Neural cell (in vitro differentiated cells): ENCODE data around the gene PAPPA2. TPM values are rescaled to one million over a fixed set of nuclear protein-coding genes. Genes with fewer than 3 reads are reported as not detected.

Source experiments
- H2AFZ ChIP-seq: fragments of 200-600, 300-800 bp; sonication (generic), shearing (Covaris generic); 2 replicates; pipeline ENCODE4 v1.6.0; 2014; ENCODE audit warnings: low read depth, mild to moderate bottlenecking, antibody characterized with exemption, low read length, moderate library complexity
- H3F3A ChIP-seq: fragments of 200-600 bp; shearing (Covaris generic); 2 replicates; pipeline ENCODE4 v1.6.1; 2016; ENCODE audit warnings: mild to moderate bottlenecking, moderate library complexity, mixed read lengths, antibody characterized with exemption, low read length; ENCODE audit not compliant: insufficient read depth, poor library complexity, severe bottlenecking
- H3K27ac ChIP-seq: fragments of 200-600, 300-800 bp; sonication (generic), shearing (Covaris generic); 2 replicates; pipeline ENCODE4 v1.5.1; 2014; ENCODE audit warnings: mild to moderate bottlenecking, low read length, moderate library complexity
- H3K27me3 ChIP-seq: fragments of 300-800, 200-600 bp; sonication (generic), shearing (Covaris generic); 2 replicates; pipeline ENCODE4 v1.6.0; 2014; ENCODE audit warnings: mild to moderate bottlenecking, low read depth, low read length, moderate library complexity; ENCODE audit not compliant: insufficient read depth
- H3K36me3 ChIP-seq: fragments of 300-800, 200-600 bp; sonication (generic), shearing (Covaris generic); 2 replicates; pipeline ENCODE4 v1.5.1; 2014; ENCODE audit warnings: mild to moderate bottlenecking, antibody characterized with exemption, low read length, moderate library complexity; ENCODE audit not compliant: insufficient read depth
- H3K4me2 ChIP-seq: fragments of 300-800, 200-600 bp; sonication (generic), shearing (Covaris generic); 2 replicates; pipeline ENCODE4 v1.6.0; 2014; ENCODE audit warnings: mild to moderate bottlenecking, low read length
- H3K4me3 ChIP-seq: fragments of 300-800, 200-600 bp; sonication (generic), shearing (Covaris generic); 2 replicates; pipeline ENCODE4 v1.5.1; 2014; ENCODE audit warnings: mild to moderate bottlenecking, low read length, moderate library complexity
- H3K79me2 ChIP-seq: fragments of 200-600 bp; shearing (Covaris generic); replicated peaks from 2 replicates; pipeline ENCODE4 v1.6.0; 2014; ENCODE audit warnings: mild to moderate bottlenecking, low read length, moderate library complexity; ENCODE audit not compliant: insufficient read depth
- H3K9ac ChIP-seq: fragments of 300-800, 200-600 bp; sonication (generic), shearing (Covaris generic); 2 replicates; pipeline ENCODE4 v1.6.1; 2016; ENCODE audit warnings: mild to moderate bottlenecking, low read length, mixed read lengths
- H3K9me2 ChIP-seq: fragments of 200-600 bp; shearing (Covaris generic); 2 replicates; pipeline ENCODE4 v1.6.1; 2016; ENCODE audit warnings: mild to moderate bottlenecking, low read length, mixed read lengths; ENCODE audit not compliant: insufficient read depth
- H3K9me3 ChIP-seq: fragments of 200-600, 300-800 bp; sonication (generic), shearing (Covaris generic); 2 replicates; pipeline ENCODE4 v1.6.1; 2016; ENCODE audit warnings: mild to moderate bottlenecking, mixed run types, low read length, moderate library complexity, mixed read lengths
- H4K20me1 ChIP-seq: fragments of 200-600 bp; shearing (Covaris generic); 2 replicates; pipeline ENCODE4 v1.6.1; 2016; ENCODE audit warnings: mild to moderate bottlenecking, mixed run types; ENCODE audit not compliant: insufficient read depth
- EP300 ChIP-seq: fragments of 450-650 bp; conservative IDR thresholded peaks from 2 replicates; pipeline ENCODE4 v1.6.1; 2014; ENCODE audit warnings: antibody characterized with exemption, mild to moderate bottlenecking, moderate library complexity; ENCODE audit not compliant: poor library complexity, severe bottlenecking
- EZH2 ChIP-seq: fragments of 200-600, 300-800 bp; shearing (Covaris generic), sonication (generic); IDR thresholded peaks from 2 replicates; pipeline ENCODE4 v1.6.1; 2014; ENCODE audit warnings: antibody characterized with exemption, low read length, borderline replicate concordance, mild to moderate bottlenecking; ENCODE audit not compliant: insufficient read depth, poor library complexity, severe bottlenecking
- MXI1 ChIP-seq: fragments of 450-650 bp; conservative IDR thresholded peaks from 2 replicates; pipeline ENCODE4 v1.6.1; 2014; ENCODE audit warnings: antibody characterized with exemption, mild to moderate bottlenecking; ENCODE audit not compliant: poor library complexity, severe bottlenecking
- POLR2AphosphoS5 ChIP-seq: IDR thresholded peaks from 2 replicates; pipeline ENCODE4 v1.6.1; 2012
- RAD21 ChIP-seq: fragments of 450-650 bp; conservative IDR thresholded peaks from 2 replicates; pipeline ENCODE4 v1.6.1; 2014; ENCODE audit warnings: antibody characterized with exemption, mild to moderate bottlenecking, moderate library complexity
- SMC3 ChIP-seq: fragments of 450-650 bp; conservative IDR thresholded peaks from 2 replicates; pipeline ENCODE4 v1.6.1; 2014; ENCODE audit warnings: antibody characterized with exemption, mild to moderate bottlenecking, moderate library complexity; ENCODE audit not compliant: poor library complexity
- TAF1 ChIP-seq: IDR thresholded peaks from 2 replicates; pipeline ENCODE4 v1.6.1; 2012; ENCODE audit warnings: low read depth
- polyA plus RNA-seq: library from polyadenylated mRNA; depleted of rRNA; stranded (reverse); fragments of >200 nt; gene quantifications from 2 replicates; pipeline ENCODE4 v1.2.3, GENCODE V29; 2014
- TF ChIP-seq, protein P1 (sequence below): IDR thresholded peaks from 2 replicates; pipeline ENCODE4 v1.6.1; 2012; ENCODE audit warnings: borderline replicate concordance
- TF ChIP-seq, protein P2 (sequence below): fragments of 450-650 bp; IDR thresholded peaks from 2 replicates; pipeline ENCODE4 v1.5.1; 2014; ENCODE audit warnings: antibody characterized with exemption, mild to moderate bottlenecking, moderate library complexity; ENCODE audit not compliant: poor library complexity, severe bottlenecking

Gene PAPPA2
- polyA plus RNA-seq, 1 donor from 2014 or later, result 0.59 TPM

DNA sequence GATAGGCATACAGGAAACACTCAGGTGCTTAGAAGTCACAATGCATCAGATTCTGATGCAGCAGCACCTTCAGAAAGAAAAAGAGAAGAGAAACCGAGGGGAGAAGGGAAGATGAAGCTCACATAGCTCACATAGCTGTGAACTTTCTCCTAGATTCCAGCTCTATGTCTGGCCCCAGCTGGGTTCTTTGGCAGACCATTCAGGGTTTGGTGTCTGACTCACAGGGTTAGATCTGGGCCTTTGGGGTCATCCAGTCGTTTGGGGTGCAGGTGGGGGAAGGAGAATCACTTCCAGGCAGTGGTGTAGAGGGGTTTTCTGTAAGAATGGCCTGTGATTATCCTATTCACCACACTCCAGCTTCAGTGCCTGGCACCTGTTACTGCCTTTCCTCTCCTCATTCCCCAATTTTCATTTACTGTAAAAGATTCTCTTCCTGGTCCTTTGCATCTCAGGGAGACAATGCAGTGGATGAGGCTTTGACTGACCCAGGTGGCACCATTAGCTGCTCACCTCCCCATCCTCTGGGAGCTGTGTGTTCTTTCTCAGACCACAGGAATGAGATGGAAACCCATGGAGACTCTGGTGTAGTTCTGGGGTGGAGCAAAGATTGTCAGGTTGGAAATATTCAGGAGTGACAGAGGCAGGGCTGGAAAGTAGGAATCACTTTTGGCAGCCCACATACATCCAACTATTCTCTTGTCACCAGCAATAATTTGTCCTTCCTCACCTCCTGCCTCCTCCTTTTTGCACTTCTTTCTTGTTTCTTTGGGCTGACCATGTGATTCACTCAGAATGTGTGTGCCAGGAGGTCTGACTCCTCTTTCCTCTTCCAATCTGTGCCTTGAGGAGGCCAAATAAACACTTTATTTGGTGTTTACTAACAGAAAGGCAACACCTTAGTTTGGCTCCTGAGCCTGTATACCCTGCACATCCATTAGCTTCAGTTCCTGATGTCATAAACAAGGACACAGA lies 103.3 kb downstream of the PAPPA2 start:
- Histone ChIP-seq H3K4me2 (no peak overlapping the region), H3K27ac (no peak overlapping the region), H3K79me2 (no peaks in the 10 kb centered on the region)

DNA sequence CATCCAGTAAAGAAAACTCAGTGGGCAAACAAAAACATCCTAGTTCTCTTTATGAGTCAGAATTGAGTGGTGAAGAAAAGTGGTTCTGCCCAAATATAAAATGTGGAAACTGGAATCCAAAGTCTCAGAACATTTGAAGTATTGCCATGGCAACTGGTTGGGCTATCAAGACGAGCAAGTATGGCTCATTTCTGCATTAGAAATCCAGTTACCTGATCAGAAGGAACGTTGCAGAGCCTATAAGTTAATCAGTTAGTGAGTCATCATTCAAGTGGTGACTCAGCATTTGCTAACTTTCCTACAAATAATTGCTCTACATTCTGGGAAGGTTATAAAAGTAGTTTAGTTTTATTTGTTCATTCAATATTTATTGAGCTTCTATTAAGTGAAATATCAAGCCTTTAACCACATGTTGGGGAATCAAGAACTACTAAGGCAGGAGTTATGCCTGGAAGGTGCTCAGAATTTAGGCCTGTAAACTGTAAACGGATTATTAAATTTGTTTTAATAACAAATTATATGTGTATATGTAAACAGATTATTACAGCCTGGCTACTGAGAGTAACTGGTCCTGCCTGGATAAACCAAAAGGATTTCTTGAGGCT lies 104.3 kb downstream of the PAPPA2 start:
- Histone ChIP-seq H3K9me3 (no peaks in the 10 kb centered on the region), H3K9me2 (no peaks in the 10 kb centered on the region), H3K27me3 (no peaks in the 10 kb centered on the region), H2AFZ (no peak overlapping the region), H3K9ac (no peak overlapping the region), H3F3A (no peaks in the 10 kb centered on the region), H3K4me3 (no peak overlapping the region), H3K36me3 (no peaks in the 10 kb centered on the region), H3K4me2 (no peak overlapping the region), H3K79me2 (no peaks in the 10 kb centered on the region), H3K27ac (no peak overlapping the region), H4K20me1 (no peaks in the 10 kb centered on the region)
- TF ChIP-seq, protein P1, sequence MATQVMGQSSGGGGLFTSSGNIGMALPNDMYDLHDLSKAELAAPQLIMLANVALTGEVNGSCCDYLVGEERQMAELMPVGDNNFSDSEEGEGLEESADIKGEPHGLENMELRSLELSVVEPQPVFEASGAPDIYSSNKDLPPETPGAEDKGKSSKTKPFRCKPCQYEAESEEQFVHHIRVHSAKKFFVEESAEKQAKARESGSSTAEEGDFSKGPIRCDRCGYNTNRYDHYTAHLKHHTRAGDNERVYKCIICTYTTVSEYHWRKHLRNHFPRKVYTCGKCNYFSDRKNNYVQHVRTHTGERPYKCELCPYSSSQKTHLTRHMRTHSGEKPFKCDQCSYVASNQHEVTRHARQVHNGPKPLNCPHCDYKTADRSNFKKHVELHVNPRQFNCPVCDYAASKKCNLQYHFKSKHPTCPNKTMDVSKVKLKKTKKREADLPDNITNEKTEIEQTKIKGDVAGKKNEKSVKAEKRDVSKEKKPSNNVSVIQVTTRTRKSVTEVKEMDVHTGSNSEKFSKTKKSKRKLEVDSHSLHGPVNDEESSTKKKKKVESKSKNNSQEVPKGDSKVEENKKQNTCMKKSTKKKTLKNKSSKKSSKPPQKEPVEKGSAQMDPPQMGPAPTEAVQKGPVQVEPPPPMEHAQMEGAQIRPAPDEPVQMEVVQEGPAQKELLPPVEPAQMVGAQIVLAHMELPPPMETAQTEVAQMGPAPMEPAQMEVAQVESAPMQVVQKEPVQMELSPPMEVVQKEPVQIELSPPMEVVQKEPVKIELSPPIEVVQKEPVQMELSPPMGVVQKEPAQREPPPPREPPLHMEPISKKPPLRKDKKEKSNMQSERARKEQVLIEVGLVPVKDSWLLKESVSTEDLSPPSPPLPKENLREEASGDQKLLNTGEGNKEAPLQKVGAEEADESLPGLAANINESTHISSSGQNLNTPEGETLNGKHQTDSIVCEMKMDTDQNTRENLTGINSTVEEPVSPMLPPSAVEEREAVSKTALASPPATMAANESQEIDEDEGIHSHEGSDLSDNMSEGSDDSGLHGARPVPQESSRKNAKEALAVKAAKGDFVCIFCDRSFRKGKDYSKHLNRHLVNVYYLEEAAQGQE, result no peak
- TF ChIP-seq, protein P2, sequence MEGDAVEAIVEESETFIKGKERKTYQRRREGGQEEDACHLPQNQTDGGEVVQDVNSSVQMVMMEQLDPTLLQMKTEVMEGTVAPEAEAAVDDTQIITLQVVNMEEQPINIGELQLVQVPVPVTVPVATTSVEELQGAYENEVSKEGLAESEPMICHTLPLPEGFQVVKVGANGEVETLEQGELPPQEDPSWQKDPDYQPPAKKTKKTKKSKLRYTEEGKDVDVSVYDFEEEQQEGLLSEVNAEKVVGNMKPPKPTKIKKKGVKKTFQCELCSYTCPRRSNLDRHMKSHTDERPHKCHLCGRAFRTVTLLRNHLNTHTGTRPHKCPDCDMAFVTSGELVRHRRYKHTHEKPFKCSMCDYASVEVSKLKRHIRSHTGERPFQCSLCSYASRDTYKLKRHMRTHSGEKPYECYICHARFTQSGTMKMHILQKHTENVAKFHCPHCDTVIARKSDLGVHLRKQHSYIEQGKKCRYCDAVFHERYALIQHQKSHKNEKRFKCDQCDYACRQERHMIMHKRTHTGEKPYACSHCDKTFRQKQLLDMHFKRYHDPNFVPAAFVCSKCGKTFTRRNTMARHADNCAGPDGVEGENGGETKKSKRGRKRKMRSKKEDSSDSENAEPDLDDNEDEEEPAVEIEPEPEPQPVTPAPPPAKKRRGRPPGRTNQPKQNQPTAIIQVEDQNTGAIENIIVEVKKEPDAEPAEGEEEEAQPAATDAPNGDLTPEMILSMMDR, result no peak
- no peak for TF ChIP-seq EP300
- no peak for TF ChIP-seq EZH2
- no peak for TF ChIP-seq MXI1
- no peak for TF ChIP-seq POLR2AphosphoS5
- TF ChIP-seq RAD21, result no peak
- no peak for TF ChIP-seq TAF1

More for the DNA sequence above, 103.3 kb downstream of the PAPPA2 start:
- no peak overlapping the region for H2AFZ ChIP-seq
- no peak overlapping the region for H3K9ac ChIP-seq
- H3K9me3 ChIP-seq, result no peaks in the 10 kb centered on the region
- no peaks in the 10 kb centered on the region for H4K20me1 ChIP-seq
- no peaks in the 10 kb centered on the region for H3K36me3 ChIP-seq
- no peaks in the 10 kb centered on the region for H3K27me3 ChIP-seq
- H3K4me3 ChIP-seq, result no peak overlapping the region
- no peaks in the 10 kb centered on the region for H3K9me2 ChIP-seq
- TF ChIP-seq RAD21, result no peak
- TF ChIP-seq, protein P1, result no peak
- no peak for TF ChIP-seq POLR2AphosphoS5
- TF ChIP-seq EZH2, result no peak
- no peak for TF ChIP-seq SMC3
- TF ChIP-seq, protein P2, result no peak
- no peak for TF ChIP-seq MXI1
- TF ChIP-seq TAF1, result no peak
- TF ChIP-seq EP300, result no peak
- H3F3A ChIP-seq, result no peaks in the 10 kb centered on the region
